ENCODE data around the gene TUB.

- no peak for TF ChIP-seq CTCF (IDR thresholded peaks at IDR 0.05)
- TF ChIP-seq POLR2AphosphoS5 (IDR thresholded peaks at IDR 0.05; ENCODE audit: insufficient read depth in 1 of 2, low read depth in 1 of 2): no peak
Observed at GRCh38 chr11:8105133-8105532, 24.1 kb downstream of the TUB start.
